Stimulated activated naive B cell treated with anti-CD40 and anti-IgM and Interleukin-4, amounts not matched to agents 10 μg/mL and 1 μg/mL and 100 μg/mL, for 72 hours (primary cell): ENCODE data around the gene TTLL5.
"Not testable (repeated sequence)": the region's sequence is repeated elsewhere in the genome, so short reads cannot be mapped to it uniquely, and the experiment has no call there.

Experiments used
- ATAC-seq, 2 donors: fragments of 150-1000 bp; cut with Tn5 transposase; replicated peaks; 2 replicates each; pipeline ENCODE4 v1.10.0; 2021; ENCODE audit warnings: moderate library complexity in 1 of 2
- DNase-seq: peaks from one replicate; pipeline ENCODE4 v3.0.0; 2021
- H3K27ac Mint-ChIP-seq: one replicate; pipeline ENCODE4 v1.8.0; 2022; ENCODE audit warnings: mild to moderate bottlenecking, mixed read lengths
- H3K27me3 Mint-ChIP-seq, 2 donors: one replicate each; pipeline ENCODE4 v1.8.0; 2022; ENCODE audit warnings: mixed read lengths in 2 of 2
- H3K36me3 Mint-ChIP-seq, 2 donors: one replicate each; pipeline ENCODE4 v1.8.0; 2022; ENCODE audit warnings: mixed read lengths in 2 of 2, mild to moderate bottlenecking in 1 of 2
- H3K4me1 Mint-ChIP-seq, 2 donors: one replicate each; pipeline ENCODE4 v1.8.0; 2022; ENCODE audit warnings: mixed read lengths in 2 of 2, mild to moderate bottlenecking in 1 of 2
- H3K4me3 Mint-ChIP-seq, 2 donors: one replicate each; pipeline ENCODE4 v1.8.0; 2022; ENCODE audit warnings: mild to moderate bottlenecking in 2 of 2, mixed read lengths in 2 of 2, moderate library complexity in 1 of 2
- H3K9me3 Mint-ChIP-seq, 2 donors: one replicate each; pipeline ENCODE4 v1.8.0; 2022; ENCODE audit warnings: mixed read lengths in 2 of 2, mild to moderate bottlenecking in 1 of 2

The TTLL5 gene

DNA sequence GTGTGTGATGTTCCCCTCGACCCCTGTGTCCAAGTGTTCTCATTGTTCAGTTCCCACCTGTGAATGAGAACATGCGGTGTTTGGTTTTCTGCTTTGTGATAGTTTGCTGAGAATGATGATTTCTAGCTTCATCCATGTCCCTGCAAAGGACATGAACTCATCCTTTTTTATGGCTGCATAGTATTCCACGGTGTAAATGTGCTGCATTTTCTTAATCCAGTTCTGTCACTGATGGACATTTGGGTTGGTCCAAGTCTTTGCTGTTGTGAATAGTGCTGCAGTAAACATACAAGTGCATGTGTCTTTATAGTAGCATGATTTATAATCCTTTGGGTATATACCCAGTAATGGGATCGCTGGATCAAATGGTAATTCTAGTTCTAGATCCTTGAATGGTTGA, 259.4 kb downstream of the TTLL5 start:
- not testable (repeated sequence) for ATAC-seq, H3K27ac Mint-ChIP-seq, H3K9me3 Mint-ChIP-seq, DNase-seq, H3K27me3 Mint-ChIP-seq, H3K4me3 Mint-ChIP-seq
- peaks cover 12 to 24% of the 10 kb centered on the region in 2 donors for H3K4me1 Mint-ChIP-seq
- H3K36me3 Mint-ChIP-seq: peaks cover 6 to 22% of the 10 kb centered on the region in 2 donors

DNA sequence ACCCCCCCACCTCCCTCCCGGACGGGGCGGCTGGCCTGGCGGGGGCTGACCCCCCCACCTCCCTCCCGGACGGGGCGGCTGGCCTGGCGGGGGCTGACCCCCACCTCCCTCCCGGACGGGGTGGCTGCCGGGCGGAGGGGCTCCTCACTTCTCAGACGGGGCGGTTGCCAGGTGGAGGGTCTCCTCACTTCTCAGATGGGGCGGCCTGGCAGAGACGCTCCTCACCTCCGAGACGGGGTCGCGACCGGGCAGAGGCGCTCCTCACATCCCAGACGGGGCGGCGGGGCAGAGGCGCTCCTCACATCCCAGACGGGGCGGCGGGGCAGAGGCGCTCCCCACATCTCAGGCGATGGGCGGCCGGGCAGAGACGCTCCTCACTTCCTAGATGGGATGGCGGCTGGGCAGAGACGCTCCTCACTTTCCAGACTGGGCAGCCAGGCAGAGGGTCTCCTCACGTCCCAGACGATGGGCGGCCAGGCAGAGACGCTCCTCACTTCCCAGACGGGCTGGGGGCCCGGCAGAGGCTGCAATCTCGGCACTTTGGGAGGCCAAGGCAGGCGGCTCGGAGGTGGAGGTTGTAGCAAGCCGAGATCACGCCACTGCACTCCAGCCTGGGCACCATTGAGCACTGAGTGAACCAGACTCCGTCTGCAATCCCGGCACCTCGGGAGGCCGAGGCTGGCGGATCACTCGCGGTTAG, 264.2 kb downstream of the TTLL5 start:
- not testable (repeated sequence) for DNase-seq, H3K4me3 Mint-ChIP-seq, H3K27ac Mint-ChIP-seq, H3K9me3 Mint-ChIP-seq, H3K27me3 Mint-ChIP-seq, H3K4me1 Mint-ChIP-seq, ATAC-seq
- peaks cover 10 to 24% of the 10 kb centered on the region in 2 donors for H3K36me3 Mint-ChIP-seq

DNA sequence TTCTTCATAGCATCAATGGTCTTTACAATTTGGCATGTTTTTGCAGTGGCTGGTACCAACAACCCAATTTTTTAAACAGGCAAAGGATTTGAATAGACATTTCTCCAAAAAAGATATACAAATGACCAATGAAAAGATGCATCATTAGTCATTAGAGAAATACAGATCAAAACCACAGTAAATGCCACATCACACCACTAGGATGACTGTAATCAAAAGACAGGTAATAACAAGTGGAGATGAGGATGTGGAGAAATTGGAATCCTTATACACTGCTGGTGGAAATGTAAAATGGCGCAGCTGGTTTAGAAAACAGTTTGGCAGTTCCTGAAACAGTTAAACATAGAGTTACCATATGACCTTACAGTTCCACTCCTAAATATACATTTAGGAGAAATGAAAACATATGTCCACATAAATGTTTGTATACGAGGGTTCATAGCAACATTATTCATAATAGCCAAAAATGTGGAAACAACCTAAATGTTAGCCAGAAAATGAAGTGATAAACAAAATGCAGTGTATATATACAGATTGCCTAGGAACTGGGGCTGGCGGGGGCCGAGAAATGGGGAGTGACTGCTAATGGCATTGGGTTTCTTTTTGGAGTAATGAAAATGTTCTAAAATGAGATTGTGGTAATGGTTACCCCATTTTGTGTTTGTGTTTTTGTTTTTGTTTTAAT, 265.5 kb downstream of the TTLL5 start:
- DNase-seq (no peak), ATAC-seq (no peak)
- H3K27ac Mint-ChIP-seq: no peak overlapping the region
- H3K27me3 Mint-ChIP-seq: no peaks in the 10 kb centered on the region
- H3K36me3 Mint-ChIP-seq: peaks cover 9 to 21% of the 10 kb centered on the region in 2 donors
- peaks cover 4 to 6% of the 10 kb centered on the region in 2 donors for H3K4me1 Mint-ChIP-seq
- no peaks in the 10 kb centered on the region for H3K9me3 Mint-ChIP-seq
- no peak overlapping the region for H3K4me3 Mint-ChIP-seq

DNA sequence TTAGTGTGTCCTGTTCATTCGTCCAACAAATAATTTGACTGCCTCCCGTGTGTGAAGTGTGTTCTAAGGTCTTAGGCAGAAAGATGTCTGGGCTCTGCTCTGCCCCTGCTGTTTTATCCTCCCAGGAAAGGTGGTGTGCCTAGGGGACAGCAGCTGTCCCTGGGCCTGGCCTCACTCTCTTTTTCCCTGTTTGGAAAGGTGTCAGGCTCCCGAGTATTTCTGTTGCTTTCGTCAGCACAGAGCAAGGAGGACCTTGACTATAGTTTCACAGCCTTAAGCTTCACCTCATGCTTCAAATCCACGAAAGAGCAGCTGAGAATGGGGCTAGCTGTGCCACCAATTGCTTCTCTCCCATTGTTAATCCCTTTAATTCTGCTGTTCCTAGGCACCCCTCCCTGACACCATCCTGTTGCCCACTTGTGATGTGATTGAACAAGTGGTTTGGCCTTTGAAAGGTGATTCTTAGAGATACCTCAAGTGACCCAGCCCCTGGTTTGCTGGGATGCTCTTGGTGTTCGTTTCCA, 266.6 kb downstream of the TTLL5 start:
- no peak overlapping the region for H3K27ac Mint-ChIP-seq
- H3K4me1 Mint-ChIP-seq: peaks cover 0 to 2% of the 10 kb centered on the region in 2 donors

DNA sequence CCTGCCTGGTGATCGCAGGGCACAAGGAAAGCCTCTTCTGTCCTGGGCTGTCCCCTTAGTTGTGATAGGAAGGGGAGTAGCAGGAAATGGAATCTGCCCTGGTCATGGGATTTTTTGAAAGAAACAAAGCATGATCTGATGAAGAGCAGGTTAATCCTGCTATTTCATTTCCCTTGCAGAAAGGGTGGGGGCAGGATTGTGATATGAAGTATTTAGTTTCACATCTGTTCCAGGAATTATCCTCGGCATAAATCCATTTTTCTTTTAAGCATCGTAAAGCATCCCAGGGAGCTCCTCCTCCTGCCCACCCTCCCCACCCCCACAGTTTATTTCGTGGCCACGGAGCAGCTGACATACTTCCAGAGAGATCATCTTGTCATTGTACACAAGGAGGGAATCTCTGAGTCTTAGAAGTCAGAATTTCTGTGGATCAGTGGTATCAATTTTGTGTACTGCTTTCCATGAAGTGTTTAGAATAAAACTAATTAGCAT, 267.7 kb downstream of the TTLL5 start:
- Mint-ChIP-seq H3K36me3 (peaks cover 15 to 21% of the 10 kb centered on the region in 2 donors), H3K27me3 (no peaks in the 10 kb centered on the region), H3K4me1 (peaks cover 0 to 2% of the 10 kb centered on the region in 2 donors), H3K9me3 (no peaks in the 10 kb centered on the region), H3K27ac (no peak overlapping the region), H3K4me3 (no peak overlapping the region)
- ATAC-seq: no peak
- no peak for DNase-seq

More for the DNA sequence above, 266.6 kb downstream of the TTLL5 start:
- H3K4me3 Mint-ChIP-seq: no peak overlapping the region
- no peaks in the 10 kb centered on the region for H3K27me3 Mint-ChIP-seq
- H3K36me3 Mint-ChIP-seq: peaks cover 11 to 17% of the 10 kb centered on the region in 2 donors
- no peak for DNase-seq
- no peak for ATAC-seq
- no peaks in the 10 kb centered on the region for H3K9me3 Mint-ChIP-seq

DNA sequence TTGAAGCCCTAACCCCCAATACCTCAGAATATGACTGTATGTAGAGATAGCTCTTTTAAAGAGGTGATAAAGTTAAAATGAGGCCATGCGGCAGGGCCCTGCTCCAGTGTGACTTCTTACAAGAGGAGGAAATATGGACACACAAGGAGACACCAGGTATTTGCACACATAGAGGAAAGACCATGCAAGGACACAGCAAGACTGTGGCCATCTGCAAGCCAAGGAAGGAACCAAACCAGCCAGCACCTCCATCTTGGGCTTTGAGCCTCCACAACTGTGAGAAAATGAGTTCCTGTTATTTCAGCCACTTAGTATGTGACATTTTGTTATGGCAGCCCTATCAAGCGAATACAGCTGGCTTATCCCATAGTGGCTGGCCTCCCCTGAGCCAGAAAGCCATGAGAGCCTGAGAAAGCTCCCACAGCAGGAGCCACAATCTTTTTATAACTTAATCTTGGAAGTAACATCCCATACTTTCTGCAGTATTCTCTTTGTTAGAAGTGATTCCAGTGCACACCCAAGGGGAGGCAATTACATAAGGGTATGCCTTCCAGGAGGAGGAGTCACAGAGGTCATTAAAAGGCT, 272.8 kb downstream of the TTLL5 start:
- H3K36me3 Mint-ChIP-seq: peaks cover 15 to 21% of the 10 kb centered on the region in 2 donors
- ATAC-seq: no peak
- H3K9me3 Mint-ChIP-seq: no peaks in the 10 kb centered on the region
- peaks cover 10 to 14% of the 10 kb centered on the region in 2 donors for H3K4me1 Mint-ChIP-seq
- no peak overlapping the region for H3K27ac Mint-ChIP-seq
- no peaks in the 10 kb centered on the region for H3K27me3 Mint-ChIP-seq
- no peak for DNase-seq
- no peak overlapping the region for H3K4me3 Mint-ChIP-seq

DNA sequence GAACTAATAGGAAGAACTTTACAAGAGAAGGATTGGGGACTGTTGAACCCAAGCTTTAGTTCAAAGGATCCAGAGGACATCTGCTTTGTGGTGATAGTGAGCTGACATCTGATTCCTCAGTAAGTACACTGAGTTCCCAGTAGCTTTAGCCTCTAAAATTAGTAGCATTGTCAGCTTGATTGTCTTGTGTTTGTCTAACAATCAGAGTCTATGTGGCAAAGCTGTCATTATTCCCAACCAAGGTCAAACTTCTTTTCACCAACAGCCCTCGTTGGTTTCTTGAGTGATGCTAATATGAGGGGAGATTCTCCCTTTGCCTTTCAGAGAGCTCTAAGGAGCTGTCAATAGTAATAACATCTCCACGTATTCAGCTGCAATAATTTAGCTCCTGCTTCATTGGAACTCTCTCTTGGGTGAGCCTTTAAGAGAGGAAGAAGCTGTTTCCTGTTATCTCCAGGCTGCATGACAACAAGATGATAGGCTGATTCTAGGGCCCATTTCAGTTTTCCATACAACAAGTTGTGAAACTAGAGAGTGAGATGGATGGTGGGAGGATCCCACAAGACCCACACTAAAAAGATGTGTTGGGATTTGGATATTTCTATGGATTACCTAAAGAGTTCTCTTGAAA, 274.1 kb downstream of the TTLL5 start:
- no peak for DNase-seq
- no peak overlapping the region for H3K27ac Mint-ChIP-seq
- H3K36me3 Mint-ChIP-seq: peaks cover 15 to 21% of the 10 kb centered on the region in 2 donors
- no peaks in the 10 kb centered on the region for H3K27me3 Mint-ChIP-seq
- no peaks in the 10 kb centered on the region for H3K9me3 Mint-ChIP-seq
- peaks cover 10 to 14% of the 10 kb centered on the region in 2 donors for H3K4me1 Mint-ChIP-seq
- ATAC-seq: no peak
- no peak overlapping the region for H3K4me3 Mint-ChIP-seq

DNA sequence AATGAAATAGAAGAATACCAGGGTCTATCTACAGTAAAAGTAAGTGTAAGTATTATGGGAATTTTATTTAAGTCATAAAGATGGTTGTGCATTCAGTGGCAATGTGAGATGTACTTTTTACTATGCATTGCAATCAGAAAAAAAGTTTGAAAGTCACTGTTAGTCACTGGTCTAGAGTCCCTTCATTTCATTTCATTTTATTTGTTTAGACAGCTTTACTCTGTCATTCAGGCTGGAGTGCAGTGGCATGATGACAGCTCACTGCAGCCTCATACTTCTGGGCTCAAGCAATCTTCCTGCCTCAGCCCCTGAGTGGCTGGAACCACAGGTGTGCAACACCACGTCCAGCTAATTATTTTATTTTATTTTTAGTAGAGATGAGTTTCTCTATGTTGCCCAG, 278.2 kb downstream of the TTLL5 start:
- DNase-seq (no peak), ATAC-seq (no peak)
- Mint-ChIP-seq H3K27me3 (no peaks in the 10 kb centered on the region), H3K36me3 (peaks cover 6 to 18% of the 10 kb centered on the region in 2 donors), H3K9me3 (no peaks in the 10 kb centered on the region), H3K4me3 (no peak overlapping the region), H3K27ac (no peak overlapping the region), H3K4me1 (peaks cover 11 to 14% of the 10 kb centered on the region in 2 donors)

DNA sequence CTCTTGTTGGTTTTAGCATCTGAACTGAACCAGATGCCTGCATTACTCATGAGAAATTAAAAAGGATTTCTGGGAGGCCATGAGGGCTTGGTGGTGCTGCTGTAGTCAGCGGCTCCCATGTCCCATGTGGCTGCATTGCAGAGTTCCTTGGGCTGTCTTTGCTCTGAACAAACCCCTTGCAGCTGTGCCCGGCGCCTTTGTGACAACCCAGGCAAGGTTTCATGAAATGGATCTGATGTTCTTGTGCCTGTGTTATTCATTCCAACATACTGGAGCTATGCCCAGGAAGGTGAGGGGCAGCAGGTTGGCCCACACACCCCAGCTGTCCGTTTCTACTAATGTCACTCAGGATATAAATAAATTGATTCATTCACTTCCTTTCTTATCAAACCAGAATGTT, 280.0 kb downstream of the TTLL5 start:
- H3K27me3 Mint-ChIP-seq: no peaks in the 10 kb centered on the region
- no peak overlapping the region for H3K27ac Mint-ChIP-seq
- peaks cover 6 to 21% of the 10 kb centered on the region in 2 donors for H3K36me3 Mint-ChIP-seq
- no peak overlapping the region for H3K4me3 Mint-ChIP-seq
- H3K9me3 Mint-ChIP-seq: no peaks in the 10 kb centered on the region
- no peak for DNase-seq
- ATAC-seq: no peak
- peaks cover 0 to 5% of the 10 kb centered on the region in 2 donors for H3K4me1 Mint-ChIP-seq

DNA sequence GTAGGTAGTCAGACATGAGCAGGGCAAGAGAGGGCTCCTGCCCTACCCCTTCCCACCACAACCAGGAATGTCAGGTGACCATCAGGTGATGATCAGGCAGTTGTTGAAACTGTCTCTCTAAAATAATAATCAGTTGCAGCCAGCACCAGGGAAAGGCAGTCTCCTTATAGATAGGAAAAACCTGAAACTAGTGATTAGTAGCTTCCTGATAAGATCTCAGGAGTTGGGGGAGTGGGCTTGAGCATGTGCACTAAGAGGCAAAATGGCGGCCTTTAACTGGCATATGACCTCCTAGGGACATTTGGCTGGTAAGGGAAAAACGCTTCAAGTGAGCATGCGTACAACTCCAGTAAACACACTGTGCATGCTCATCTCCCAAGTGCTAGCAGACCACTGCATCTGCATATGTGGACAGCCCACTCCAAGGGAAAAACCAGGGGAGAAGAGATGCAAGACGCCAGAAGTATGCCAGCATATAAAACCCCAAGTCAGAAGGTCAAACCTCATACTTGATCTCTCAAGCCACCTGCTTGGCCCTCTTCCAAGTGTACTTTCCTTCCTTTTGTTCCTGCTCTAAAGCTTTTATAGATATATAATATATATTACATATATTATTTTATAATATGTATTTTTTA, 283.7 kb downstream of the TTLL5 start:
- DNase-seq (no peak), ATAC-seq (peak; percentile 63 to 71)
- Mint-ChIP-seq H3K27me3 (no peaks in the 10 kb centered on the region), H3K36me3 (peaks cover 0 to 13% of the 10 kb centered on the region in 2 donors), H3K4me1 (peaks cover 0 to 5% of the 10 kb centered on the region in 2 donors), H3K9me3 (no peaks in the 10 kb centered on the region), H3K27ac (no peak overlapping the region), H3K4me3 (no peak overlapping the region)

DNA sequence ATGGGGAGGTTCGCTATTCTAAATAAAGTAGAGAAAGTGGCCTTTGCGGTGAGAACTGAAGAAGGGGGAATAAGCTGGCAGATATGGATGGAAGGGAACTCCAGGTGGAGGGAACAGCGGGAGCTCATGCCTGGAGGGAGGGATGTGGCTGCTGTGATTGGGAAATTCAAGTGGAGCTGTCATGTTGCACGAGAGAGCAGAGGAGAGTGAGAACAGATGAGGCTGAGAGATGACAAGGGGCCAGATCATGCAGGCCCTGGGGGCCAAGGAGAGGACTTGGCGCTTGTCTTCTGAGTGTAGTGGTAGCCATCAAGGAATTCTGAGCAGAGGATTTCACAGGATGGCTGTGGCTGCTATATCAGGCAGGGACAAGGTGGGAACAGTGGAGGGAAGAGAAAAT, 285.7 kb downstream of the TTLL5 start:
- DNase-seq (no peak), ATAC-seq (no peak)
- peaks cover 0 to 17% of the 10 kb centered on the region in 2 donors for H3K36me3 Mint-ChIP-seq
- H3K27ac Mint-ChIP-seq: no peak overlapping the region
- H3K4me3 Mint-ChIP-seq: no peak overlapping the region
- peaks cover 0 to 5% of the 10 kb centered on the region in 2 donors for H3K4me1 Mint-ChIP-seq
- no peaks in the 10 kb centered on the region for H3K9me3 Mint-ChIP-seq
- no peaks in the 10 kb centered on the region for H3K27me3 Mint-ChIP-seq

DNA sequence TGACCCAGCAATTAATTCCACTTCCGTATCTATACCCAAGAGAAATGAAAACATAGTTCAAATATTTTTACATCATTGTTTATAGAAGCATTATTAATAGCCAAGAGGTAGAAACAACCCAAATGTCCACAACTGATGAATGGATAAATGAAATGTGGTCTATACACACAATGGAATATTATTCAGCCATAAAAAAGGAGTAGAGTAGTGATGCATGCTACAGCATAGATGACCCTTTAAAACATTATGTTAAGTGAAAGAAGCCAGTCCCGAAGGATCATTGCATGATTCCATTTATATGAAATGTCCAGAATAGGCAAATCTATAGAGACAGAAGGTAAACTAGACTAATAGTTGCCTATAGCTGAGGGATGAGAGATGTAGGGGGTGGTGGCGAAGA, 291.4 kb downstream of the TTLL5 start:
- peaks cover 12 to 20% of the 10 kb centered on the region in 2 donors for H3K4me1 Mint-ChIP-seq
- DNase-seq (no peak), ATAC-seq (no peak)
- peaks cover 7 to 17% of the 10 kb centered on the region in 2 donors for H3K36me3 Mint-ChIP-seq
- no peak overlapping the region for H3K27ac Mint-ChIP-seq
- no peaks in the 10 kb centered on the region for H3K27me3 Mint-ChIP-seq
- peaks cover 5 to 6% of the 10 kb centered on the region in 2 donors for H3K9me3 Mint-ChIP-seq
- no peak overlapping the region for H3K4me3 Mint-ChIP-seq

DNA sequence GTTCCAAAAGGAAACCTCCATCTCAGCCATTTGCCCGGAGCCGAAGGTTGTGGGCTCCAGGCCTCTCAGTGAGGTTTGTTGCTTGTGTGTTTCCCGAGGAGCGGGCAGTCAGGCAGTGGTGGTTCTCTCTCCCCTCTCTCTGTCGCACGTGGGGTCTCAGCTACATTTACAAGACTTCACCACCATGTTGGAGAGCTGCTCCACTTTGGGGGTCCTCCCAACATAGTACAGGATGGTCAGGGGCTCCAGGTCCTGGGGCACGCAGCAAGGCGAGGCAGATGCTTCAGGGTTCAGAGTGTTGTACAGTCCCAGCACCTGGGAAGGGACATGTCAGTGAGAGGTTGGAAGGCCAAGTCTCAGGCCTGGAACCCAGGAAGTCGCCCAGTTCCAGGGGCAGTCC, 298.0 kb downstream of the TTLL5 start:
- H3K36me3 Mint-ChIP-seq: peaks cover 13 to 19% of the 10 kb centered on the region in 2 donors
- DNase-seq: no peak
- peak overlapping the region; percentile 15 for H3K27ac Mint-ChIP-seq
- H3K4me3 Mint-ChIP-seq: no peak overlapping the region
- H3K4me1 Mint-ChIP-seq: peaks cover 40 to 64% of the 10 kb centered on the region in 2 donors
- no peaks in the 10 kb centered on the region for H3K27me3 Mint-ChIP-seq
- H3K9me3 Mint-ChIP-seq: peaks cover 0 to 2% of the 10 kb centered on the region in 2 donors
- no peak for ATAC-seq

DNA sequence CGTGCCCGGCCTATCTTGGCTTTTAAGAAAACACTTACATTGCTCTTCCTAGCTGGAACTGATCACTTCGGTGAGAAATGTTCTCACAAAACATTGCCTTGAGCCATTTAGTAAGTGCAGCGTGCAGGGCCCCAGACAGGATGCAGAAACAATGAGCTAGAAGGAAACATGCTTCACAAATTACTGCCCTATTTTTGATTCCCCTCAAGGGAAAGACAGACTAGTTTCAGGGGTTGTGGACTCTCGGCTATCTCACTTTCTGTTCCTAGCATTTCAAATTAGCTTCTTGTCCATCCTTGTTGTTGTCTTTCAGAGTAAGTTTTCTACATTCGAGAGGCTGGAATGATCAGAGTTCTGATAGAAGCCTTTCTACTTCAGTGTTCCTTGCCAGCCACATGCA, 299.2 kb downstream of the TTLL5 start:
- ATAC-seq (peak; percentile 91 to 95), DNase-seq (no peak)
- H3K27me3 Mint-ChIP-seq: no peaks in the 10 kb centered on the region
- H3K36me3 Mint-ChIP-seq: peaks cover 13 to 16% of the 10 kb centered on the region in 2 donors
- peaks cover 0 to 2% of the 10 kb centered on the region in 2 donors for H3K9me3 Mint-ChIP-seq
- peaks cover 39 to 58% of the 10 kb centered on the region in 2 donors for H3K4me1 Mint-ChIP-seq
- H3K27ac Mint-ChIP-seq: peak overlapping the region; percentile 92
- H3K4me3 Mint-ChIP-seq: peak overlapping the region; percentile 44 to 60
